Panc1 (cell line): ENCODE results near the gene PRDX3. TPM values are rescaled to one million over a fixed set of nuclear protein-coding genes. Genes with fewer than 3 reads are reported as not detected.

Experiments
- ATAC-seq: fragments of 200-7000 bp; cut with Tn5 transposase; 2 replicates; pipeline ENCODE4 v1.9.1; 2020; ENCODE audit warnings: mild to moderate bottlenecking, moderate library complexity
- BruUV-seq: library from RNA; stranded (reverse); fragments of 400-500 nt; replicated peaks from 2 replicates; lab custom pipeline; 2021; lab: Mats Ljungman, UMichigan
- CTCF ChIA-PET: fragments of 300-600 bp; sonication (Branson Sonifier 250); formaldehyde crosslinking; loops from one replicate; lab custom pipeline; 2022; ENCODE audit warnings: antibody characterized with exemption; lab: Charles Lee
- POLR2A ChIA-PET: fragments of 300-600 bp; sonication (Branson Sonifier 250); formaldehyde crosslinking; loops from one replicate; lab custom pipeline; 2022; ENCODE audit warnings: antibody characterized with exemption; lab: Charles Lee
- DNase-seq: peaks from one replicate; pipeline ENCODE4 v3.0.0-alpha.2; 2010; ENCODE audit warnings: low read depth, low spot score
- H3K27ac ChIP-seq: 2 replicates; pipeline ENCODE4 v1.5.1; 2011; ENCODE audit warnings: mild to moderate bottlenecking, low read length, inconsistent platforms
- H3K27me3 ChIP-seq: fragments of 200-500 bp; sonication (Bioruptor generic); 2 replicates; pipeline ENCODE4 v1.6.0; 2014; ENCODE audit warnings: low read length, inconsistent platforms; ENCODE audit not compliant: control insufficient read depth, insufficient read depth
- H3K36me3 ChIP-seq: fragments of 200-500 bp; sonication (Bioruptor generic); 2 replicates; pipeline ENCODE4 v1.5.1; 2014; ENCODE audit warnings: inconsistent platforms, mild to moderate bottlenecking, low read length, moderate library complexity; ENCODE audit not compliant: control insufficient read depth, insufficient read depth
- H3K4me1 ChIP-seq: 2 replicates; pipeline ENCODE4 v1.5.1; 2011; ENCODE audit warnings: inconsistent platforms, mild to moderate bottlenecking, low read length, moderate library complexity; ENCODE audit not compliant: control insufficient read depth, insufficient read depth
- H3K4me3 ChIP-seq, 2 experiments: 2 replicates each; pipeline ENCODE4 v1.5.1; 2011 to 2012; ENCODE audit warnings: low read depth in 2 of 2, low read length in 2 of 2, mild to moderate bottlenecking in 2 of 2, inconsistent platforms in 1 of 2, moderate library complexity in 1 of 2
- H3K9me3 ChIP-seq: fragments of 200-500 bp; sonication (Bioruptor generic); 2 replicates; pipeline ENCODE4 v1.5.1; 2014; ENCODE audit warnings: low read depth, mild to moderate bottlenecking, inconsistent platforms, low read length, moderate library complexity; ENCODE audit not compliant: control insufficient read depth, insufficient read depth
- POLR2AphosphoS5 ChIP-seq: IDR thresholded peaks from 2 replicates; pipeline ENCODE4 v1.6.1; 2012; ENCODE audit warnings: mild to moderate bottlenecking, low read depth, low read length, moderate library complexity
- SIN3A ChIP-seq: IDR thresholded peaks from 2 replicates; pipeline ENCODE4 v1.6.1; 2012; ENCODE audit warnings: low read depth, mild to moderate bottlenecking, low read length, moderate library complexity, borderline replicate concordance; ENCODE audit not compliant: insufficient read depth
- TCF7L2 ChIP-seq: IDR thresholded peaks from 2 replicates; pipeline ENCODE4 v1.6.1; 2011; ENCODE audit warnings: mild to moderate bottlenecking, low read depth, low read length, inconsistent platforms
- in situ Hi-C: cut with HindIII; loops from 2 replicates; pipeline ENCODE4 v1.10.0; 2016; ENCODE audit warnings: low sequenced_read_pairs, low pct_unique_long_range_greater_than_20kb
- intact Hi-C: fragments of 100-400 bp; cut with micrococcal nuclease; formaldehyde crosslinking; loops from one replicate; pipeline ENCODE4 v1.10.0; 2022; ENCODE audit not compliant: unreplicated experiment
- total RNA-seq: library from RNA; stranded (reverse); gene quantifications from one replicate; pipeline ENCODE4 v1.2.1, GENCODE V29; 2021; ENCODE audit not compliant: unreplicated experiment
- TF ChIP-seq, protein P1 (sequence below): fragments of 450-650 bp; IDR thresholded peaks from 2 replicates; pipeline ENCODE4 v1.5.1; 2017; ENCODE audit warnings: mild to moderate bottlenecking
- TF ChIP-seq, protein P2 (sequence below), 2 experiments: IDR thresholded peaks; 2 replicates each; pipeline ENCODE4 v1.6.1; 2011 to 2012; ENCODE audit warnings: low read depth in 2 of 2, control low read depth in 1 of 2, low read length in 1 of 2, mild to moderate bottlenecking in 1 of 2, moderate library complexity in 1 of 2; ENCODE audit not compliant: insufficient read depth in 1 of 2

The PRDX3 gene
- total RNA-seq, 1 experiment from 2014 or later: 235 TPM

GRCh38 chr10:119211625-119212441 lies 33.2 kb upstream of the PRDX3 start:
- TF ChIP-seq, protein P1, sequence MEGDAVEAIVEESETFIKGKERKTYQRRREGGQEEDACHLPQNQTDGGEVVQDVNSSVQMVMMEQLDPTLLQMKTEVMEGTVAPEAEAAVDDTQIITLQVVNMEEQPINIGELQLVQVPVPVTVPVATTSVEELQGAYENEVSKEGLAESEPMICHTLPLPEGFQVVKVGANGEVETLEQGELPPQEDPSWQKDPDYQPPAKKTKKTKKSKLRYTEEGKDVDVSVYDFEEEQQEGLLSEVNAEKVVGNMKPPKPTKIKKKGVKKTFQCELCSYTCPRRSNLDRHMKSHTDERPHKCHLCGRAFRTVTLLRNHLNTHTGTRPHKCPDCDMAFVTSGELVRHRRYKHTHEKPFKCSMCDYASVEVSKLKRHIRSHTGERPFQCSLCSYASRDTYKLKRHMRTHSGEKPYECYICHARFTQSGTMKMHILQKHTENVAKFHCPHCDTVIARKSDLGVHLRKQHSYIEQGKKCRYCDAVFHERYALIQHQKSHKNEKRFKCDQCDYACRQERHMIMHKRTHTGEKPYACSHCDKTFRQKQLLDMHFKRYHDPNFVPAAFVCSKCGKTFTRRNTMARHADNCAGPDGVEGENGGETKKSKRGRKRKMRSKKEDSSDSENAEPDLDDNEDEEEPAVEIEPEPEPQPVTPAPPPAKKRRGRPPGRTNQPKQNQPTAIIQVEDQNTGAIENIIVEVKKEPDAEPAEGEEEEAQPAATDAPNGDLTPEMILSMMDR: no peak
- TF ChIP-seq TCF7L2: peak; percentile 7; the same call in 1 of the 2 replicates
- peaks cover 41% of the 10 kb centered on the region for H3K4me1 ChIP-seq
- ChIA-PET CTCF (interaction anchor here (0.7 kb wide), 1 partner anchor 206 kb away, joined by 3 read pairs; no protein-coding TSS in a partner anchor), POLR2A (no interaction called here)
- H3K9me3 ChIP-seq: no peaks in the 10 kb centered on the region
- no peaks in the 10 kb centered on the region for H3K27me3 ChIP-seq
- H3K36me3 ChIP-seq: no peaks in the 10 kb centered on the region
- ATAC-seq: no peak
- no TSS peak for BruUV-seq
- no peak for DNase-seq
- peak overlapping the region; percentile 79 for H3K27ac ChIP-seq
- peak overlapping the region; percentile 1 to 27; a peak in 3 of 4 replicates for H3K4me3 ChIP-seq
- in situ Hi-C loops (no loop called here), intact Hi-C loops (no loop called here)

- DNase-seq (no peak), ATAC-seq (no peak)
- H3K4me1 ChIP-seq: peaks cover 44% of the 10 kb centered on the region
- no peaks in the 10 kb centered on the region for H3K9me3 ChIP-seq
- H3K27ac ChIP-seq: peak overlapping the region; percentile 79
- ChIA-PET POLR2A (no interaction called here), CTCF (no interaction called here)
- BruUV-seq: no TSS peak
- no peaks in the 10 kb centered on the region for H3K36me3 ChIP-seq
- peak overlapping the region in 1 of 2 experiments; percentile 27; a peak in 2 of 4 replicates for H3K4me3 ChIP-seq
- in situ Hi-C loops (no loop called here), intact Hi-C loops (no loop called here)
- no peaks in the 10 kb centered on the region for H3K27me3 ChIP-seq
- TF ChIP-seq TCF7L2: peak; percentile 71; the same call in 1 of the 2 replicates
- TF ChIP-seq, protein P1: no peak
Observed at GRCh38 chr10:119211176-119211575, 32.6 kb upstream of the PRDX3 start.

- Histone ChIP-seq H3K4me1 (peaks cover 45% of the 10 kb centered on the region), H3K27ac (peak overlapping the region; percentile 79), H3K4me3 (no peak overlapping the region; a peak in 1 of 4 replicates), H3K36me3 (no peaks in the 10 kb centered on the region), H3K27me3 (no peaks in the 10 kb centered on the region), H3K9me3 (no peaks in the 10 kb centered on the region)
- no peak for ATAC-seq
- intact Hi-C loops: no loop called here
- POLR2A ChIA-PET: no interaction called here
- DNase-seq: no peak
- in situ Hi-C loops: no loop called here
- no TSS peak for BruUV-seq
- CTCF ChIA-PET: no interaction called here
- TF ChIP-seq, protein P1: no peak
- TF ChIP-seq, protein P2, sequence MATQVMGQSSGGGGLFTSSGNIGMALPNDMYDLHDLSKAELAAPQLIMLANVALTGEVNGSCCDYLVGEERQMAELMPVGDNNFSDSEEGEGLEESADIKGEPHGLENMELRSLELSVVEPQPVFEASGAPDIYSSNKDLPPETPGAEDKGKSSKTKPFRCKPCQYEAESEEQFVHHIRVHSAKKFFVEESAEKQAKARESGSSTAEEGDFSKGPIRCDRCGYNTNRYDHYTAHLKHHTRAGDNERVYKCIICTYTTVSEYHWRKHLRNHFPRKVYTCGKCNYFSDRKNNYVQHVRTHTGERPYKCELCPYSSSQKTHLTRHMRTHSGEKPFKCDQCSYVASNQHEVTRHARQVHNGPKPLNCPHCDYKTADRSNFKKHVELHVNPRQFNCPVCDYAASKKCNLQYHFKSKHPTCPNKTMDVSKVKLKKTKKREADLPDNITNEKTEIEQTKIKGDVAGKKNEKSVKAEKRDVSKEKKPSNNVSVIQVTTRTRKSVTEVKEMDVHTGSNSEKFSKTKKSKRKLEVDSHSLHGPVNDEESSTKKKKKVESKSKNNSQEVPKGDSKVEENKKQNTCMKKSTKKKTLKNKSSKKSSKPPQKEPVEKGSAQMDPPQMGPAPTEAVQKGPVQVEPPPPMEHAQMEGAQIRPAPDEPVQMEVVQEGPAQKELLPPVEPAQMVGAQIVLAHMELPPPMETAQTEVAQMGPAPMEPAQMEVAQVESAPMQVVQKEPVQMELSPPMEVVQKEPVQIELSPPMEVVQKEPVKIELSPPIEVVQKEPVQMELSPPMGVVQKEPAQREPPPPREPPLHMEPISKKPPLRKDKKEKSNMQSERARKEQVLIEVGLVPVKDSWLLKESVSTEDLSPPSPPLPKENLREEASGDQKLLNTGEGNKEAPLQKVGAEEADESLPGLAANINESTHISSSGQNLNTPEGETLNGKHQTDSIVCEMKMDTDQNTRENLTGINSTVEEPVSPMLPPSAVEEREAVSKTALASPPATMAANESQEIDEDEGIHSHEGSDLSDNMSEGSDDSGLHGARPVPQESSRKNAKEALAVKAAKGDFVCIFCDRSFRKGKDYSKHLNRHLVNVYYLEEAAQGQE (IDR thresholded peaks at IDR 0.05; ENCODE audit: insufficient read depth in 1 of 2, low read depth in 2 of 2, low read length in 1 of 2): no peak
- TF ChIP-seq SIN3A (no peak), POLR2AphosphoS5 (no peak), TCF7L2 (no peak)
Observed at GRCh38 chr10:119210633-119211032, 32.0 kb upstream of the PRDX3 start.
